MCF 10A (cell line): Measurements from ENCODE around the gene DDX10. TPM values are rescaled to one million over a fixed set of nuclear protein-coding genes. Genes with fewer than 3 reads are reported as not detected.

Experiments used
- BruUV-seq: library from RNA; stranded (reverse); fragments of 400-500 nt; replicated peaks from 2 replicates; lab custom pipeline; 2021; lab: Mats Ljungman, UMichigan
- CTCF ChIA-PET: fragments of 300-600 bp; sonication (Branson Sonifier 250); formaldehyde crosslinking; extraction: SDS; loops from one replicate; lab custom pipeline; 2021; ENCODE audit warnings: antibody characterized with exemption, inconsistent platforms; lab: Yijun Ruan, JAX
- POLR2A ChIA-PET: fragments of 300-600, 350-650 bp; sonication (Branson Sonifier 250); formaldehyde crosslinking; extraction: SDS; loops from one replicate; lab custom pipeline; 2020; ENCODE audit warnings: antibody characterized with exemption, inconsistent platforms; lab: Yijun Ruan, JAX
- DNase-seq: peaks from one replicate; pipeline ENCODE4 v3.0.0-alpha.2; 2018; ENCODE audit not compliant: unreplicated experiment
- H3K27ac Mint-ChIP-seq: one replicate; pipeline ENCODE4 v1.8.0; 2022; ENCODE audit warnings: mild to moderate bottlenecking, low read depth, mixed read lengths; ENCODE audit not compliant: unreplicated experiment
- H3K27me3 Mint-ChIP-seq: one replicate; pipeline ENCODE4 v1.8.0; 2022; ENCODE audit warnings: mixed read lengths; ENCODE audit not compliant: insufficient read depth, unreplicated experiment
- H3K36me3 Mint-ChIP-seq: one replicate; pipeline ENCODE4 v1.8.0; 2022; ENCODE audit warnings: mild to moderate bottlenecking, moderate library complexity, mixed read lengths; ENCODE audit not compliant: insufficient read depth, unreplicated experiment
- H3K4me1 Mint-ChIP-seq: one replicate; pipeline ENCODE4 v1.8.0; 2022; ENCODE audit warnings: mixed read lengths; ENCODE audit not compliant: insufficient read depth, unreplicated experiment
- H3K4me3 Mint-ChIP-seq: one replicate; pipeline ENCODE4 v1.8.0; 2022; ENCODE audit warnings: mild to moderate bottlenecking, moderate library complexity, mixed read lengths; ENCODE audit not compliant: unreplicated experiment
- H3K9me3 Mint-ChIP-seq: one replicate; pipeline ENCODE4 v1.8.0; 2022; ENCODE audit warnings: mixed read lengths; ENCODE audit not compliant: unreplicated experiment
- CTCF ChIP-seq: fragments of 200-600 bp; IDR thresholded peaks from one replicate; pipeline ENCODE4 v1.8.0; 2022; ENCODE audit warnings: antibody characterized with exemption, mild to moderate bottlenecking; ENCODE audit not compliant: unreplicated experiment
- intact Hi-C: fragments of 100-400 bp; cut with micrococcal nuclease; formaldehyde crosslinking; loops from 2 replicates; pipeline ENCODE4 v1.14.1; 2022
- total RNA-seq: library from RNA; stranded (reverse); gene quantifications from 2 replicates; pipeline ENCODE4 v1.2.3, GENCODE V29; 2022

The DDX10 gene
- total RNA-seq, 1 experiment from 2014 or later, result 113 TPM

DNA sequence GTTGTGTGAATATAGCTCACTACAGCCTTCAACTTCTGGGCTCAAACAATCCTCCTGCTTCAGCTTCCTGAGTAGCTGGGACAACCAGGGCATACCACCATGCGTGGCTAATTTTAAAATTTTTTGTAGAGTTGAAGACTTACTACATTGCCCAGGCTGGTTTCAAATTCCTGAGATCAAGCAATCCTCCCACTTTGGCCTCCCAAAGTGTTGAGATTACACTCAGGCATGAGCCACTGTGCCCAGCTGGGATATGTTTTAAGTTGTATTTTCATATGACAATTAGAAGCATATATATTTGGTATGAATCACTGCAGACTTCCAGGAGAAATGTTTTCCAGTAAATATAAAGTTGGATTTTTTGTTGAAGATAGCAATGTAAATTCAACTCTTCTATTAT, 15.4 kb downstream of the DDX10 start:
- intact Hi-C loops, result no loop called here
- no peaks in the 10 kb centered on the region for H3K9me3 Mint-ChIP-seq
- no peaks in the 10 kb centered on the region for H3K4me1 Mint-ChIP-seq
- H3K27me3 Mint-ChIP-seq, result no peaks in the 10 kb centered on the region
- H3K4me3 Mint-ChIP-seq, result no peak overlapping the region
- ChIA-PET CTCF (no interaction called here), POLR2A (interaction anchor here (0.7 kb wide), 1 partner anchor 38 kb away, joined by 3 read pairs; no protein-coding TSS in a partner anchor)
- no TSS peak for BruUV-seq
- peaks cover 63% of the 10 kb centered on the region for H3K36me3 Mint-ChIP-seq
- TF ChIP-seq CTCF, result no peak
- DNase-seq, result no peak
- H3K27ac Mint-ChIP-seq, result no peak overlapping the region

DNA sequence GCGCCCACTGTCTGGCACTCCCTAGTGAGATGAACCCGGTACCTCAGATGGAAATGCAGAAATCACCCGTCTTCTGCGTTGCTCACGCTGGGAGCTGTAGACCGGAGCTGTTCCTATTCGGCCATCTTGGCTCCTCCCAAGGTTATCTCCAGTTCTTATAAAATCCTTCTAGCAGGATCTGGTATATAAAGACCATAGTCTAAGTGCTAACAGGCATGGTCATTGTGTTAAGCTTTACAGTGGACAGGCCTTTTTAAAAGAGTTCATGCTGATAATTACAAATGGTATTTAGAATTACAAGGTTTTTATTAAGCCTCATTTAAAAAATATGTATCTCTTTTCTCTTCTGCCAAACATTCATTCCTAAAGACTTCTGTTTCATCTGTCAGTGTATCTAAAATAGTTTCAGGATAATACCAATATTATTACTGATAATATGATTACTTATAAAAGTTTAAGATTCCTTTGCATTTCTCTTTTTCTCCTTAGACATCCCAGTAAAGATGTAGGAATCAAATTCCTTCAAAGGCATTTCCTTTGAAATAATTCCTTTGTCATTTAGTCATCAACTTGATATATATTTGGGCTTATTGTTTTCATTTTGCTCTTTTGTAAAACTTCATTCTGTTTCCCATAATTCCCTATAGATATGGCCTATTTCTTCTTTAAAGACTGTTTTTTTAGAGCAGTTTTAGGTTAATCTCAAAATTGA, 20.7 kb downstream of the DDX10 start:
- H3K4me3 Mint-ChIP-seq, result no peak overlapping the region
- H3K27ac Mint-ChIP-seq, result no peak overlapping the region
- no peaks in the 10 kb centered on the region for H3K4me1 Mint-ChIP-seq
- no peak for TF ChIP-seq CTCF
- H3K27me3 Mint-ChIP-seq, result no peaks in the 10 kb centered on the region
- BruUV-seq, result no TSS peak
- no peak for DNase-seq
- CTCF ChIA-PET, result no interaction called here
- intact Hi-C loops, result no loop called here
- POLR2A ChIA-PET, result interaction anchor here (0.6 kb wide), 1 partner anchor 315 kb away, joined by 3 read pairs; no protein-coding TSS in a partner anchor
- no peaks in the 10 kb centered on the region for H3K9me3 Mint-ChIP-seq
- peaks cover 67% of the 10 kb centered on the region for H3K36me3 Mint-ChIP-seq

GRCh38 chr11:108693852-108694251, 29.0 kb downstream of the DDX10 start:
- H3K4me1 Mint-ChIP-seq, result peaks cover 11% of the 10 kb centered on the region
- H3K27ac Mint-ChIP-seq, result no peak overlapping the region
- no peak for TF ChIP-seq CTCF
- ChIA-PET POLR2A (no interaction called here), CTCF (no interaction called here)
- H3K9me3 Mint-ChIP-seq, result no peaks in the 10 kb centered on the region
- intact Hi-C loops, result loop anchor here (10.0 kb wide), 1 partner anchor 631 kb away; no protein-coding TSS in a partner anchor
- H3K27me3 Mint-ChIP-seq, result no peaks in the 10 kb centered on the region
- H3K4me3 Mint-ChIP-seq, result no peak overlapping the region
- BruUV-seq, result no TSS peak
- DNase-seq, result peak; percentile 54
- H3K36me3 Mint-ChIP-seq, result peaks cover 66% of the 10 kb centered on the region

- POLR2A ChIA-PET, result interaction anchor here (0.6 to 0.7 kb wide), 4 partner anchors 40 to 636 kb away, joined by 3 to 4 read pairs (median 3); no protein-coding TSS in a partner anchor
- TF ChIP-seq CTCF, result no peak
- Mint-ChIP-seq H3K27ac (no peak overlapping the region), H3K4me3 (no peak overlapping the region), H3K36me3 (peaks cover 58% of the 10 kb centered on the region), H3K27me3 (no peaks in the 10 kb centered on the region), H3K4me1 (peaks cover 17% of the 10 kb centered on the region), H3K9me3 (no peaks in the 10 kb centered on the region)
- BruUV-seq, result no TSS peak
- intact Hi-C loops, result loop anchor here (5.0 to 10.0 kb wide), 2 partner anchors 630 to 1172 kb away; no protein-coding TSS in a partner anchor
- CTCF ChIA-PET, result interaction anchor here (0.6 to 0.7 kb wide), 3 partner anchors 573 to 1941 kb away, joined by 3 read pairs; no protein-coding TSS in a partner anchor
- DNase-seq, result no peak
These were observed 30.0 kb downstream of the DDX10 start for GRCh38 chr11:108694846-108695245.
